GM19395 (cell line): Measurements from ENCODE around the gene ABCA10.
A peak's percentile ranks its signal among the peaks of the same experiment; 100 is the strongest.
"Not testable (repeated sequence)": the region's sequence is repeated elsewhere in the genome, so short reads cannot be mapped to it uniquely, and the experiment has no call there.

ENCODE experiments used
- ATAC-seq: cut with Tn5 transposase; IDR thresholded peaks from one replicate; pipeline ENCODE4 v1.9.1; 2021; ENCODE audit warnings: mild to moderate bottlenecking, moderate library complexity; ENCODE audit not compliant: unreplicated experiment

ABCA10 gene

GRCh38 chr17:69228576-69228975, at the start of gene ABCA10:
Gene ABCA10 (minus strand): TSS chr17:69228824. CDS start chr17:69225358, 3,466 bp downstream.
- ATAC-seq: no peak

GRCh38 chr17:69276279-69276678, 47.7 kb upstream of the ABCA10 start:
- ATAC-seq: not testable (repeated sequence)

- ATAC-seq: no peak
These were observed 47.1 kb upstream of the ABCA10 start for GRCh38 chr17:69275751-69276150.

- ATAC-seq: no peak
These were observed 42.4 kb upstream of the ABCA10 start for GRCh38 chr17:69271023-69271422.

GRCh38 chr17:69269131-69269998, 40.7 kb upstream of the ABCA10 start:
- no peak for ATAC-seq

GRCh38 chr17:69268543-69269014, 40.0 kb upstream of the ABCA10 start:
- no peak for ATAC-seq

- ATAC-seq: no peak
These were observed 38.6 kb upstream of the ABCA10 start for GRCh38 chr17:69267219-69267618.

- ATAC-seq: no peak
These were observed 37.2 kb upstream of the ABCA10 start for GRCh38 chr17:69265873-69266272.

GRCh38 chr17:69254187-69254586, 25.6 kb upstream of the ABCA10 start:
- no peak for ATAC-seq

GRCh38 chr17:69250641-69251040, 22.0 kb upstream of the ABCA10 start:
- no peak for ATAC-seq

GRCh38 chr17:69246726-69247375, 18.2 kb upstream of the ABCA10 start:
- peak; percentile 85 for ATAC-seq

- ATAC-seq: no peak
These were observed 17.6 kb upstream of the ABCA10 start for GRCh38 chr17:69246202-69246601.

GRCh38 chr17:69245617-69246016, 17.0 kb upstream of the ABCA10 start:
- ATAC-seq: no peak

GRCh38 chr17:69239611-69240600, 11.3 kb upstream of the ABCA10 start:
- no peak for ATAC-seq

GRCh38 chr17:69236946-69237345, 8.3 kb upstream of the ABCA10 start:
- no peak for ATAC-seq

GRCh38 chr17:69236464-69236863, 7.8 kb upstream of the ABCA10 start:
- ATAC-seq: no peak

GRCh38 chr17:69235338-69236058, 6.9 kb upstream of the ABCA10 start:
- peak; percentile 98 for ATAC-seq

- no peak for ATAC-seq
These were observed 4.0 kb upstream of the ABCA10 start for GRCh38 chr17:69232650-69233049.

- no peak for ATAC-seq
These were observed 2.9 kb upstream of the ABCA10 start for GRCh38 chr17:69231521-69231920.

GRCh38 chr17:69230939-69231338, 2.3 kb upstream of the ABCA10 start:
- no peak for ATAC-seq
